NCI-H446 (cell line): Measurements from ENCODE around the gene FUT9.
A peak's percentile ranks its signal among the peaks of the same experiment; 100 is the strongest.

Experiments used
- DNase-seq, 2 experiments: peaks; one replicate each; lab custom pipeline; 2025; lab: John Stamatoyannopoulos, UW

Gene FUT9

DNA sequence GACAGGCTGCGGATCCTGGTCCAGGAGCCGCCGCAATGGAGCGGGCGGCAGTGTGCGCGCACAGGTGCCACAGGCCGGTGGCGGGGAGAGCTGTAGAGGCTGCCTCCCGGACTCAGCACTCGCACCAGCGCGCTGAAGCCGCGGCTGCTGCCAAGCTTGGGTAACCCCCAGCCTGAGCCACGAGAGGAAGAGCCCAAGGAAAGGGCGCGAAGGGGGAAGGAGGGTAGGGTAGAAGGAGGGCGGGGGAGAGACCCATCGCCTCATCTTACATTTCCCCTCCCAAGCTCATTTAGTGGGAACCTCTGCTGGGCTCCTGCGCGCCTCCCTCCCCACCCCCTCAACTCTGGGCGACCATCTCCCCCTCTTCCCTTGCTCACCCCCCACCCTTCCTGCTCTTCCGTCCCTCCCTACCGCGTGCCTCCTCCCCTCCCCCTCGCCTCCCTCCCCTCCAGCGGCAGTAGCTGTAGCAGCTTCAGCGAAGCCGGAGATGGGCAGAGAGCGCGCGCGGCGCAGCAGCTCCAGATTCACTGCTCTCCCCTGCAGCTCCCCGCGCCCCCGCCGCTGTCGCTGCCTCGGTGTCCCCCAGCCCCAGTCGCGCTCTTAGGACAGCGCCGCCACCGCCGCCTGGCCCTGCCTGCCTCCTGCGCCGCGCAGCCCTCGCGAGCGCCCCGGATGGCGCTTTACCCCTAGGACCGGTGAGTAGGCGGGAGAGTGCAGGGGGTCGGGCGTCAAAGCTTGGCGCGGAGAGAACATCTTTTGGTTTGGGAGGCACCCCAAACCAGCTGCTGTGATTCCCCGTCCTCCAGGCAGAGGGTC is at the start of gene FUT9:
Gene FUT9 (plus strand): TSS at position 457 of the 816 bp plus-strand sequence. CDS start 187,182 bp downstream, outside the sequence.
- DNase-seq = peak; percentile 94 to 95

DNA sequence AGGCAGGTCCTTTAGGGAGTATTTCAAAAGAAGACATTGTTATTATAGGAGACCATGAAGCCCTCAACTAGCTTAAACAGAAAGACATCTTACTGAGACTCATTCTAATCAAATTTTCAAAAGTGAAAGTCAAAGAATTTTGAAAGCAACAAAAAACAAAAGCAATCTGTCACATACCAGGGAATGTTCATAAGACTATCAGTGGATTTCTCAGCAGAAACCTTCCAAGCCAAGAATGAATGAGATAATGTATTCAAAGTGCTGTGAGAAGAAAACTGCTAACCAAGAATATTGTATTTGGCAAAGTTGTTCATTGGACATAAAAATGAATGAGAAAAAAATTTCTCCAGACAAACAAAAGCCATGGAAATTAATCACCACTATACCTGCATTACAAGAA is 48.2 kb upstream of the FUT9 start:
- no peak for DNase-seq

GRCh38 chr6:95973976-95974375 is 41.8 kb upstream of the FUT9 start:
- DNase-seq = no peak

DNA sequence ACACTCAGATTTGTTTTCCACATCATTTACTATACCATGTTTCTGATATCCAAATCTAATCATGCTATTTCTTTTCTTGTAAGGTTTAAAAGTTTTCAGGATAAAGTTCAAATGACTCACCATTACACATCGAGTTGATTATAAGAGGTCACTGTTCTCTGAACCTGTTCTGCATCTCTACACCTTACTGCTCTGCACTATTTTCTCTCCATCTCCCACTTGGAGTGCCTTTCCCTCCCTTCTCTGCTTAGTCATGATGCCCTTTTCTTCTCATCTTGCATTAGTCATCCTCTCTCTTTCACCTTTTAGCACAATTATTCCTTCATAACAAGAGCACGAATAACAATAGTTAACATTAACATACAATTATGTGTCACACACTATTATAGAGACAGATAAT is 37.5 kb upstream of the FUT9 start:
- no peak for DNase-seq

- no peak for DNase-seq
Measured at GRCh38 chr6:95991906-95992305, 23.9 kb upstream of the FUT9 start.

DNA sequence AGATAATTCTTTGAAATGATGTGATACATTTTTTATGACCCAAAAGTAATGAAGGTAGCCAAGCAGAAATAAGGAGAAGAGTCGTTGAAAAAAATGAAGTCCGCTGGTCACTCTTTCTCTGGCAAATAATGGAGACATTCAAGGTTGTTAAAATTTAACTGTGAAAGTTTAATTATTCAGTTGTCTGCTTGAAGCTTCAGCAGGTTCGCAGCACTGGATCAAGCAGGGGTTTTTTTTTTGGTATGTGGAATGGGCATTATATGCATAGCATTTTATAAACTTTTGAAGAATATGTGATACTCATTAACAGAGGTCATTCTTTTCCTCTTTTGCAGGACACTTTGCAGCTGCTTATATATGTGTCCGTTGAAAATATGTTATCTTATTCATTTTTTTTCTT is 21.6 kb upstream of the FUT9 start:
- no peak for DNase-seq

DNA sequence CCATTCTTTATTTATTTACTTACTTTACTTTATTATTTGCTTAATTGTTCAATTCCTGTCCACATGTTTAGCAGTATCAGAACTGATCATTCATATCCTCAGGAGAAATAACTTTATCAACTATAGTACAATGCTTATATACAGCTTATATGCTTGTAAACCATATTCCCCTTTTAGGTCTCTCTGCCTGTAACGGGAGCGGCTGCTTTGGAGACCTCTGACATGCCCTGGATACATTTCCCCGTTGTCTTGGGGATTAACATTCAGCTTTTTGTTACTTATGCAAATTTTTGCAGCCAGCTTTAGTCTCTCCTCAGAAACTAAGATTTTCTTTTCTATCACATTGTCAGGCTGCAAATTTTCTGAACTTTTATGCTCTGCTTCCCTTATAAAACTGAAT is 17.6 kb upstream of the FUT9 start:
- DNase-seq = no peak

GRCh38 chr6:96001891-96002575 is 13.7 kb upstream of the FUT9 start:
- no peak for DNase-seq

DNA sequence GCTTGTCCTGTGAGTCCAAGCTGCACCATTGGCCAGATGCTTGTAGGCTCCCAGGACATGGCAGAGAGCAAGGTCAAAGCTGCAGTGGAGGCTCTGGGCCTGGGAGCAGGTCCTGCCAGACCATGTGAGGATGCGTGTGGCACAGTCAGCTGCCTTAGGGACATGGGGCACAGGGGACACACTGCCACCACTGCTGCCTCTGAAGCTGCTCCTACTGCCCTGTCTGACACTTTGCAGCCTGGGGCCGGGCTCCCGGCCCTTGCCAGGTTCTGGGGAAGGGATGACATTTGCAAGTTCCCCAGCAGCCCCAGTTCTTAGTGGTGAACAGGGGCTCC is 13.2 kb upstream of the FUT9 start:
- no peak for DNase-seq

DNA sequence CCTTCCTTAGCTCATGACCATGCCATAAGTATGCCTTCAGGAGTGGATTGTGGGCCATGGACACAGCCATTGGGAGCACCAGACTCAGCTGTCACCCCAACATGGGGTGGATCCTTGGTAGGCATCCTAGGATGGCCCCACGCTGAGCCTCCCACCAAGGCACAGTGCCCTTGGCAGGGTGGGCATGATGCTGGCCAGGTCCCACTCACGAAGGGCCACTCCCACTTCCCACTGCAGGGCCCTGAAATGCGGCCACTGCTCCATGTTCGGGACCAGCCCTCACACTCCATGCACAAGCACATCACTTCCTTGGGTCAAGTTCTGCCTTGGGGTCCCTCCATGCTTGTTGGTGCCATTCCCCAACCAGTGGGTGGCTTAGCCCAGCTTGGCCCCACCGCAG is 12.9 kb upstream of the FUT9 start:
- DNase-seq = no peak

GRCh38 chr6:96007663-96008062 is 8.1 kb upstream of the FUT9 start:
- DNase-seq = no peak

- no peak for DNase-seq
Measured at GRCh38 chr6:96013531-96013930, 2.2 kb upstream of the FUT9 start.

DNA sequence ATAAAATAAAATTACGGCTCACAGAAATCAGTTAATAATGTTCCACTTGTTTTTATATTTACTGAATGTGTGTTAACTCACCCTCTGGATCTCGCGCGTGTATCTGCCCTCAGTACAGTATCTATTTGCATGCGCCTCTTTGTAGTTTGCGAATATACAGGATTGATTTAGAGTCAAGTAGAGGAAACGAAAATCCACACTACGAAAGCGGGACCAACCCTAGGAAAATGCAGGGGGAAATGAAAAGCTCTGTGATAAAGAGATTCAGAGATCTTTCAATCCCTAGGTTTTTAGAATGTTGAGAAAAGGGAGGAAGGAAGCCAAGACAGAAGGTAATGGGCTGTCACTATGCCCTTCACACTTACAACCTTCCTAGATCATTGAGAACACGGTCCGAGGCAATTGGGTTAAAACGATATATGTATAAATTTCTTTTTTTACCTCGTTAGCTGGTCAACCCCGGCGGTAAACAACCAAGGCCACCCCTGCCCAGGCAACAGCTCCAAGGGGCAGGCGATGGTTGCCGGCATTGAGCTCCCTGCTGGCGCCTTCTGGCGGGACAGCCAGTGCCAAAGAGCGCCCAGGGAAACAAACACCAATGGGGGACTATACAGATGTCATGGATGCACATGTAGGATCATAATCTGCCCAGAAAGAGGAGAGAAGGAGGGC is 792 bp upstream of the FUT9 start:
- DNase-seq = peak; percentile 72 to 89

DNA sequence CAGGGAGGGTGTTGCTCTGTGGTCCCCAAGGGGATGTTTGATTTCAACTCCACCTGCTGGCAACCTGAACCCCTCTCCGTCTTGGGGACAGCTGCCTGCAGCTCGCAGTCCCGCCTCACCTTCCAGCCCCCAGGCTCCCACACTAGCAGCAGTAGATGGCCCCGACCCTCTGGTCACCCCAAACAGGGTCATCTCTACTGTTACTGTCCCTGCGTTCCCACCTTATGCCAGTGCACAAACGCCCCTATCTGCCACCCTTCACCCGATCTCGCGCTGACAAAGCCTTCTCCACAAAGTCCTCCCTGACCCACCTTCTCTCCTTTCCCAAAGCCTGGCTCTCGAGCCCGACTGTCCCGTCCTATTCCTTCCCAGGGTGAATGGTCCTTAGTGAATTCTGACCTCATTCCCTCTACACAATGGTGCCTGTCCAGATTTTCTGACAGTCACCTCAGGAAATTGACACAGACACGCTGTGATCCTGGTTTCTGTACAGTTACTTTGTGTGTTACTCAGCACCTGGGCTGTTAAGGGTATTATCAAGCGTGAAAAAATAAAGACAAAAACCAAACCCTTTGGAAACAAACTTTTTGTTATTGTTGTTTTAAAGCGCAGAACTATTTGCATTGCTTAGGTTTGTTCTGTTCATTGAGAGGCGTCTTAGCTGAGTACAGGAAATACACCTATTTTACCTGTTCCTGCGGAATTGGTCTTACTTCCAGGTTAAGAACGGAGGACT is 728 bp downstream of the FUT9 start:
- peak in 1 of 2 experiments; percentile 24 for DNase-seq

DNA sequence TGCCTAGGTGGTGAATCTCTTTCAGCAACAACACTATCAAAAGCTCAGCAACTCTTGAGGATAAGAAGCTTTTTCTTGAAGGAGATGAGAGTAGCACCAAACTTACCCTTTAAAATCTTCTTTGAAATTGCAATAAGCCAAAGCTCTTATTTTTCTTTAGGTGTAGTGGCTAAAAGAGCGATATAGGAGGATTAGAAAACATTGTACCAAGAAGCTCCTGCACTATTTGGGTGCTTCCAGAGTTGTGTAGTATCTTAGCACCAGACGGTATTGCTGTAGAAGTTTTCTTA is 1.2 kb downstream of the FUT9 start:
- DNase-seq = no peak

DNA sequence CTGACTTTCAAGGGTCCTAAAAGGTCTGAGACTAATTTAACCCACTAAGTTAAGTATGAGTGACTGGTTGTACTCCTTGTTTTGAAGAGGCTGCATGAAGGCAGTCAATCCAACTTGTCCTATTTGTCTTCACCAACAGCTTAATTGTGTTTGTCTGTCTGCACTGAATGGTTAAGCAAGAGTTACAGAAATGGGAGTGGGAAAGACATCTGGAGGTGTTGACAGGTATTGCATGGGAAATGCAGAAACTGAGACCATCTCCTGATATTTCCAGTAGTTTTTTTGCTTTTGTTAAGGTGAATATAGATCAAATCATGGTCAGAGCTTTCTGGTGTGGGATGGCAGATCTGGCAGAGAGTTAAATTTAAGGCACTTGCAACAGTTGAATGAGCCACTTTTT is 6.5 kb downstream of the FUT9 start:
- no peak for DNase-seq

DNA sequence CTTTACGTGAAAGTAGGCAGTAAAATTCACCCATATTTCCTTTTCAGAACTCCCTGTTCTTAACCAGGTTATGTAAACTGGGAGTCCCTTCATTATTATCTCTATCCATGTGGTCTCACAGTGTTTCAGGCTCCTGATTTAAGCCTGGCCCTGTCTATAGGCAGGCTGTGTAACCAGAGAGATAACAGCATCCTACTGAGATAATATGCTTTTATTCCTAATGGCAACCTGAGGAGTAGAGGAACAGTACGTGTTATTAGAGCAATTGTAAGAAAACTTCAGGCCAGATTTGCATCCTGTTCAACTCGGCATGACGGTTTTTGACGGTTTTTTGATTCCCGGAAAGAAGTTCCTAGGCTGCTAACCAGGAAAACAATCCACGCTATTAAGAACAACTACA is 16.9 kb downstream of the FUT9 start:
- no peak for DNase-seq

- no peak for DNase-seq
Measured at GRCh38 chr6:96051555-96051954, 35.8 kb downstream of the FUT9 start.

DNA sequence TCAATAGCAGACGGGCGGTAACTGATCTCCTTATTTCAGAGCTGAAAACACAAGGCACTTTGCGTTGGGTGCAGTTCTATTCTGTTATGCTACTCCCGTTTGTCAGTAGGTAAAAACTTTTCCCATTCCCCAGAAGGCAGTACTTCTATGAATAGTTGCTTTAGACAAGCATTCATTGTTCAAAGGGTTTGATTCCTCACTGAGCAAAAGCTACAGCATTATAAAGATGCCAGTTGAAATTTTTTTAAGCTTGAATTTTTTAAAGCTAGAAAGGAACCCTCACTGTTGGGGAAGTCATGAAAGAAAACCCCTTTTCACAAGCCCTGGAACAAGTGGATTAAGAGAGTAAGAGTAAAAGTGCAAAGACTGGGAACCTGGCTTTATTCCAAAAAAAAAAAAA is 42.3 kb downstream of the FUT9 start:
- peak in 1 of 2 experiments; percentile 5 for DNase-seq

DNA sequence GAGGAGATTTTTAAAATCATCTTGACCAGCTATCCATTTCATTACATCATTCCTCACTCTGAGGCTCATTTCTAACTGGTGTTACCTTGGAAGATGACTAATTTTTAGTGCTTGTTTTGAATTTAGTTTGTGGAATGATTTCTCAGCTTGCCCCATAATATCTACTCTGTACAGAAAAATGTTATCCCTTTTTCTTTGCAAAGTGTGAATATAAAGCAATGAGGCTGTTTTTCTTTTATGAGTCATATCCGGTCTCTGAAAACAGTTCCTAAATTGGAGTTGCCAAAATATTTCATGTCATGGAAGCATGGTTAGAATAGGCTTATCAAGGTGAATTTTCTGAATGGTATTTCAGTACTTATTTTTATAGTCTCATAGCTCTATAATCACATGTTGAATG is 43.8 kb downstream of the FUT9 start:
- DNase-seq = no peak

GRCh38 chr6:96060249-96060648 is 44.5 kb downstream of the FUT9 start:
- DNase-seq = no peak

DNA sequence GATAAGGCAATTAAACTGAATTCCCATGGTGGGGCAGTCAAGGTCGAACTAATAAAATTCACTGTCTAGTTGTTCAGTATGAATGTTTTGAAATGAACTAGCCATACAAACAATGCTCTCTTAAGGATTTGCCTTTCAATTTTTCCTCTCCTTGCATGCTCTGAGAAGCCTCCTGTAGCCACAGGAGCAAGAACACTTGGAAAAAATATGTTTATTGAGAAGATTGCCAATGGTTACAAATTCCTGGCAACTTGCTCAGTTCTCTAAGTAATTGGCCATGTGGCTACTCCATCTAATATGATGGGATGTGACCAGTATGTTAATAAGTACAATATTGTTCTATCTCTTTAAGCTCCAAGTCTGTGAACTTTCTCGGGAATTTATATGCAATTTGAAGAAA is 49.4 kb downstream of the FUT9 start:
- DNase-seq = peak in 1 of 2 experiments; percentile 9

DNA sequence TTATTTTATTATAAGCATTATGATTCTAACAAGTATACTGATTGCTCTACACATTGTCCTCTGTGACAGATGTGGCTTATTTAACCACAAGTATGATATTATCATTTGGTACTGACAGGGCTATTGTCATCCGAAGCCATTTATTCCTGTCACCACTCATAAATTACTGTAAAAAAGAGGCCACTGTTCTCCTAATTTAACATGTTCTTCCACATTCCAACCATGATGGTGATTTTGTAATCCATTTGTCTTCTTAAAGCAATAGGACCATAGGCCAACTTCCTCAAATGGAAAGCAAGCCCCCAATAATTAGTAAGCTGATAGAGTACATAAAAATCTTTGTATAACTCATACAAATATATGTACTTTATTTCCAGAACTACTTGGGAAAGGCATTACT is 50.6 kb downstream of the FUT9 start:
- DNase-seq = no peak
